Fibroblast of mammary gland (primary cell): ENCODE results near the gene TRAPPC2.
"Not testable (repeated sequence)": the region's sequence is repeated elsewhere in the genome, so short reads cannot be mapped to it uniquely, and the experiment has no call there.

Experiments used
- DNase-seq: peaks from one replicate; pipeline ENCODE4 v3.0.0-alpha.2; 2010; ENCODE audit warnings: low read depth
- H3K4me3 ChIP-seq: 2 replicates; pipeline ENCODE4 v1.5.1; 2011; ENCODE audit warnings: low read depth, mild to moderate bottlenecking, low read length, moderate library complexity; ENCODE audit not compliant: control insufficient read depth
- TF ChIP-seq, protein P1 (sequence below): conservative IDR thresholded peaks from 2 replicates; pipeline ENCODE4 v1.5.1; 2011; ENCODE audit warnings: low read depth, low read length, inconsistent platforms; ENCODE audit not compliant: control insufficient read depth, insufficient read depth

TRAPPC2 gene

DNA sequence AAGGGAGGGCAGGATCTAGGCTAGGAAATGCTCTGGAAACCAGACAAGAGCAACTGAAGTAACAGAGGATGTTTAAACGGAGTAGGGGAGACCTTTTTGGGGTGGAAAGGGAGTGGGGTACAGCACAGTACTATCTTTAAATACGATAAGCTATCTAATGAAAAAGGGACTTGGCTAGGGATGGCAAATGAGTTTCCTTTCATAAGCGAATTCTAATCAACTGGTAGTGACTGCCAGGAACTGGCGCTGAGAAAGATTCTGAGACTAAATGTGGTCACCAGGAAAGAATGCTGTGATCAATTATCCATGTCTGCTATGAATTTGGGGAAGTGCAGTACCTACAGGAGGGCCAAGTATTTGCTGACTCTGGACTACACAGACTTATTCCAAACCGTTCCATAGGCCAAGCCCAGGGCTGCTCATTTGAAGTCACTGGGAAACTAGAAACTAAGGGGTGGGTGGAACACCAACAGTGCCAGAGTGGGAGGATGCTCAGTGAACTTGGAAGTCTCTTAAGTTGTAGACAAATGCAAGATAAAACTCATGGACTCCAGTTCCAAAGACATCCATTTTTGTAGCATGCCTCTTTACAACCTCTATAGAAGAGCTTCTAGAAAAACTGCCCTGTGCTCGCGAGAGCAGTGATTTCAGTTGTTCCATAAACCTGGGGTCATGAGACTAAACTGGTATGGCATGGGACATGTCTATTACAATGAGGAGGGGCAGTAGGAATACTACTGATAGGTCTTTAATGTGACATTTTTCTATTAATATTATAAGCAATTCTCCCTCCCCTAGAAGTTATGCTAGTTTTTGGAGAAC lies 2.0 kb downstream of the TRAPPC2 start:
- peak; percentile 59 for DNase-seq
- TF ChIP-seq, protein P1, sequence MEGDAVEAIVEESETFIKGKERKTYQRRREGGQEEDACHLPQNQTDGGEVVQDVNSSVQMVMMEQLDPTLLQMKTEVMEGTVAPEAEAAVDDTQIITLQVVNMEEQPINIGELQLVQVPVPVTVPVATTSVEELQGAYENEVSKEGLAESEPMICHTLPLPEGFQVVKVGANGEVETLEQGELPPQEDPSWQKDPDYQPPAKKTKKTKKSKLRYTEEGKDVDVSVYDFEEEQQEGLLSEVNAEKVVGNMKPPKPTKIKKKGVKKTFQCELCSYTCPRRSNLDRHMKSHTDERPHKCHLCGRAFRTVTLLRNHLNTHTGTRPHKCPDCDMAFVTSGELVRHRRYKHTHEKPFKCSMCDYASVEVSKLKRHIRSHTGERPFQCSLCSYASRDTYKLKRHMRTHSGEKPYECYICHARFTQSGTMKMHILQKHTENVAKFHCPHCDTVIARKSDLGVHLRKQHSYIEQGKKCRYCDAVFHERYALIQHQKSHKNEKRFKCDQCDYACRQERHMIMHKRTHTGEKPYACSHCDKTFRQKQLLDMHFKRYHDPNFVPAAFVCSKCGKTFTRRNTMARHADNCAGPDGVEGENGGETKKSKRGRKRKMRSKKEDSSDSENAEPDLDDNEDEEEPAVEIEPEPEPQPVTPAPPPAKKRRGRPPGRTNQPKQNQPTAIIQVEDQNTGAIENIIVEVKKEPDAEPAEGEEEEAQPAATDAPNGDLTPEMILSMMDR, result no peak
- no peak overlapping the region for H3K4me3 ChIP-seq

DNA sequence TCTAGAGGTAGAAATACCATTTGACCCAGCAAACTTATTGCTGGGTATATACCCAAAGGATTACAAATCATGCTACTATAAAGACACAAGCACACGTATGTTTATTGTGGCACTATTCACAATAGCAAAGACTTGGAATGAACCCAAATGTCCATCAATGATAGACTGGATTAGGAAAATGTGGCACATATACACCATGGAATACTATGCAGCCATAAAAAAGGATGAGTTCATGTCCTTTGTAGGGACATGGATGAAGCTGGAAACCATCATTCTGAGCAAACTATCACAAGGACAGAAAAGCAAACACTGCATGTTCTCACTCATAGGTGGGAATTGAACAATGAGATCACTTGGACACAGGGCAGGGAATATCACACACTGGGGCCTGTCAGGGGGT lies 3.9 kb downstream of the TRAPPC2 start:
- DNase-seq, result not testable (repeated sequence)

DNA sequence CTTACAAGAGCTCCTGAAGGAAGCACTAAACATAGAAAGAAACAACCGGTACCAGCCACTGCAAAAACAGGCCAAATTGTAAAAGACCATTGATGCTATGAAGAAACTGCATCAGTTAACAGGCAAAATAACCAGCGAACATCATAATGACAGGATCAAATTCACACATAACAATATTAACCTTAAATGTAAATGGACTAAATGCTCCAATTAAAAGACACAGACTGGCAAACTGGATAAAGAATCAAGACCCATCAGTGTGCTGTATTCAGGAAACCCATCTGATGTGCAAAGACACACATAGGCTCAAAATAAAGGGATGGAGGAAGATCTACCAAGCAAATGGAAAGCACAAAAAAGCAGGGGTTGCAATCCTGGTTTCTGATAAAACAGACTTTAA lies 7.8 kb downstream of the TRAPPC2 start:
- DNase-seq, result not testable (repeated sequence)

More for the DNA sequence above, 3.9 kb downstream of the TRAPPC2 start:
- H3K4me3 ChIP-seq, result not testable (repeated sequence)

DNA sequence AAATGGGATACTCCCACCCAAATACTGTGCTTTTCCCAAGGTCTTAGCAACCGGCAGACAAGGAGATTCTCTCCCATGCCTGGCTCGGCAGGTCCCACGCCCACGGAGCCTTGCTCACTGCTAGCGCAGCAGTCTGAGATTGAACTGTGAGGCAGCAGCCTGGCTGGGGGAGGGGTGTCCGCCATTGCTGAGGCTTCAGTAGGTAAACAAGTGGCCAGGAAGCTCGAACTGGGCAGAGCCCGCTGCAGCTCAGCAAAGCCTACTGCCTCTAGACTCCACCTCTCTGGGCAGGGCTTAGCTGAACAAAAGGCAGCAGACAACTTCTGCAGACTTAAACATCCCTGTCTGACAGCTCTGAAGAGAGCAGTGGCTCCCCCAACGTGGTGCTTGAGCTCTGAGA lies 9.5 kb downstream of the TRAPPC2 start:
- H3K4me3 ChIP-seq, DNase-seq: not testable (repeated sequence)

More for the DNA sequence above, 7.8 kb downstream of the TRAPPC2 start:
- not testable (repeated sequence) for H3K4me3 ChIP-seq

DNA sequence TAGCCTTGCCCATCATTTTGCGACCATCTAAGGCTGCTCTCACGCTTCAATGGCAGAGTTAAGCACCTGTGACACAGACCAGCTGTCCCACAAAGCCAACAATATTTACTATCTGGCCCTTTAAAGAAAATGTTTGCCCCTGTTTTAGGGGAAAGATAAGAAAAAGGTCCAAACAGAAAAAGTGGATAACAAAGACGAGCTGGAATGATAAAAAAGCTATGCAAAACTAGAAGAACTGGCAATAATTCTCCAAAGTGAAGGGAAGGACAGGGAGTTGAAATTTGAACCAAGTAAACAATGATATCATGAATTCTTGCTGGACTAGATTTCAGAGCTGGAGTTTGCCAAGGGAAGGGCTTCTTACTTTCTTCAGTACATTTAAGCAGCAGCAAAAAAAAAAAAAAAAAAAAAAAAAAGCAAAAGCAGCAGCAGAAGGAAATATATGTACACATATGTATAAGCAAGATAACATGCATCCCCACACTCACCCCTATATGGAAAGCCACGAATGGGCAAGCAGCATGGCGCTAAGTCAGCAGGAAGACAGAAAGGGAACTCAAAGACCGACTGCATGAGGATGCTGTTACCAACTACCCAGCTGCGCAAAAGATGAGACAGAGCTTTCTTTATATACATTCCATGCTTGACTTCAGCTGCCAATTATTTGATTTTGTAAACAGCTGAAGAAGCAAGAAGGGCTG lies 12.5 kb downstream of the TRAPPC2 start:
- TF ChIP-seq, protein P1, result no peak
- no peak overlapping the region for H3K4me3 ChIP-seq
- peak; percentile 62 for DNase-seq

DNA sequence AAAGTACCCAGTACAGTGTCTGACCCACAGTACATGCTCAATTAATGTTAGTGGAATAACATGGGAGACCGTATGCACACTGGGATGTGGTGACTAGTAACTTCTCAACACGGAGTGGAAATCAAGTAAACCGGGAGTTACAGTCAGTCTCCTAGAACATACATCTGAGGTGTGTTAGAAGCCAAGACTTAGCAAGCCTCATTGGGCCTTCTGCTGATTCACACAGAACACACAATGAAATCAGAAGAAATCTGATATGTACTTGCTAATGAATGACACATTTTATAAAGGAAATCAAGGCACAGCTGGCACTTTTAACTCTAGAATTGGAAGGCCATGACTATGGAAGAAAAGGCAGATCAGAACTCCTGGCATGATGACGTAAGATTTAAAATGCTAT lies 13.0 kb downstream of the TRAPPC2 start:
- peak; percentile 62 for DNase-seq
- TF ChIP-seq, protein P1, result no peak
- no peak overlapping the region for H3K4me3 ChIP-seq

GRCh38 chrX:13719192-13719856 lies 15.1 kb downstream of the TRAPPC2 start:
- TF ChIP-seq, protein P1, result no peak
- H3K4me3 ChIP-seq, result no peak overlapping the region
- DNase-seq, result no peak

- peak; percentile 76 for DNase-seq
- TF ChIP-seq, protein P1, result no peak
- no peak overlapping the region for H3K4me3 ChIP-seq
These were observed 16.5 kb downstream of the TRAPPC2 start for GRCh38 chrX:13717700-13718472.
